SKM-1 treated with dmso at 0.1 percent for 144 hours (cell line): Measurements from ENCODE around the gene PKM.

ENCODE experiments used
- DNase-seq: peaks from one replicate; lab custom pipeline; 2025; ENCODE audit not compliant: unreplicated experiment; lab: John Stamatoyannopoulos, UW

The PKM gene

DNA sequence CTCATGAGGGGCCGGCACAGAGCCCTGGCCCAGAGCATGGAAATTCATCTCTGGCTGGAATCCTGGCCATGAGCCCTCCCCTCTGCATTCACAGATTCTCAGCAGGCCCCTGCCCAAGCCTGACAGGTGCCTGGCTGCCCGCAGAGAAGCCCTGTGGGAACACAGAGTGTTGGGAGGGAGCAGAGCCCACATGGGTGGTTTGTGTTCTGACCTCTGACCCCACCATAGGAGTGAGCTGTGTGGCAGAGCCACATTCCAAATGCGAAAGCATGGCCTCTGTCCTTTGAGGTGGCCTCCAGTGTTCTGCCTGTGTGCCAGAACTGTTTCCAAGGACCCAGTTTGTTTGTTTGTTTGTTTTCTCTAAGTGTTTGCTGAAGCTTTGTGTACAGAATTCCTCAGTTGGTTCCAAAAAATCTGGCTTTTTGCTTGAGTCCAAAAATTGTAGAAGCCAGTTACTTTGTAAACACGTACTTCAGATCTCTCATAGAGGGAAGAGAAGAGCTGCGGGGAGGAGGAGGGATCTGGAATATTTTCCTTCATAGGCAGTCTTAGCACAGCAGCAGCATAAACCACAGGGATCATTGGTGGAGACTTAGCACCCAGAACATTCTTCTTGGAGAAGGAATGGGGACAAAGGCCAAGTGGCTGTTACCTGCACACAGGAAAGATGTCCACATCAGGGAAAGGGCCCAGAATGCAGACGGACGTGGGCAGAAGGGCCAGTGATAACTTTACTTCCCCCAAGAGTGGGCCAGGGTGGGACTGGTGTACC is 69.4 kb downstream of the PKM start:
- DNase-seq: no peak

DNA sequence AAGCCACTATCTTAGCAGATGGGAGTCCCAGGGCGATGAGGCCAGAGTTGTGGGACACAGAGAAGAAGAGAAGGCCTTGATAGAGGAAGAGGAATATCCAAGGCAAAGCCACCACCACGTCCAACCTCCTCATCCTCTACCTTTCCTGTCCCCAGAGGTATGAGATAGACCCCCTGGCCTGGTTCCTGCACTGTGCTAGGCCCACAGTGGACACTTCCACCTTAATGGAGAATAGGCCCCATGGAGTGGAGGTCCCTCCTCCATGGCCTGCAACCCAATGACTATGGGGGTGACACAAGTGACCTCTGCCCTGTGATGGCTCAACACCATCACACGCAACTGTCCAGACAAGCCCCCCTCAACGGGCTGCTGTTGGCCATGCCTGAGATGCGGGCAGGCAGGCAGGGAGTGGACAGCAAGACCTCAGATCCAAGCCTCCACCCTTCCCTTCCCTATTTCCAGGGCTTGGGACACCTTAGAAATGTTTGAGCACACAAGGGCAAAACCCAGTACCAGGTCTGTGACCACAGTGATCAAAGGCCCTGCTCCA is 70.2 kb downstream of the PKM start:
- DNase-seq: no peak

DNA sequence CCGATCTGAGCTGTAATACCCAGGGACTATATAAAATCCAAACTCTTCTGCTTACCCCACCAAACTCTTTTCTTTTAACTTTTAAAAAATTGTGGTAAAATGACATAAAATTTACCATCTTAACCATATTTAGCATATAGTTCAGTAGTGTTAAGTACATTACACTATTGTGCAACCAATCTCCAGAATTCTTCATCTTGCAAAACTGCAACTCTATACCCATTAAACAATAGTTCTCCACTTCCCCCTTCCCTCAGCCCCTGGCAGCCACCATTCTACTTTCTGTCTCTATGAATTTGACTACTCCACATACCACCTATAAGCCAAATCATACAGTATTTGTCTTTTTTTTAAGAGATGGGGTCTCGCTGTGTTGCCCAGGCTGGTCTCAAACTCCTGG is 74.1 kb downstream of the PKM start:
- DNase-seq: peak; percentile 23

DNA sequence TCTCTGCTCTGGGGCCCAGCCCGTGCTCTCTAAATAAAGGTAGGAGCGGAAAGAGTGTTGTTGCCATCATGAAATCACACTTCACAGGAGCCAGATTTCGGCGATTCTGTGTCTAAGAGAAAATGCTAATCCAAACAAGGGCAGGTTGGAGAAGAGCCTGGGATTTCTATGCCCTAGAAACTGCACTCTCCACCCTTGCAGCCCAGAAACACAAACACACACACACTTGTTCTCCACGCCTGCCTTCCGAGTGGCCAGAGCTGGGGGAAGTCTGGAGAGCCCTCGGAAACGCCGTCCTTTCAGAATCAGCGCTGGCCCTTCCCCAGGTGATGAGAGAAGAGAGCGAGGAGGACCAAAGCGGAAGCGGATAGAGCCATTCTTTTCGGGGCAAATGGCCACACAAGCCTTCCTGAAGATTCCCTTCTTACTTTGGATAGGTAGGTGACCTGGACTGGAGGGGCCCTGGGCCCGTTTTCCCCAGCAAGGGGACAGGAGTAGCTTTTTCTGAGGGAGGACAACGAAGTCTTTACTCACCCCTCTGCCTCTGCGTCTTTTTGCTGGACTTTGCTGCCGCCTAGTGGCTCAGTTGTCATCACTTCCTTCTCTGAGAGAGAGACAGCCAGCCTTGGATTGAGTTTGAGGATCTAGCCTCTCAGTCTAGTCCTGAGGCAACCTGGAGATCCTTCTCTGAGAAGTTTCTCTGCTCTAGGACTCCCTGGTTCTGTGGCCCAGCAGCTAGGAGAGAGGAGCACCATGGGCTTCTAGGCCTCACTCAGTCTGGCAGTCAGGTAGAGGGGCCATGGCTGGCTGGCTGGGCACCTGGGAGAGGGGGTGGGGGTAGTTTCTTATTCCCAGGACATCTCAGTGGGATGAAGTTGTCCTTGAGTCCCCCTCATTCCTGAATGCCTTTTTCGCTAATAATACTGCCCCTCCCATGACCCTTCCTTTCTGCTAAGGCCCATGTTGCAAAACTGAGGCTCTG is 75.1 kb downstream of the PKM start:
- peak; percentile 86 for DNase-seq

- DNase-seq: no peak
These were observed 75.9 kb downstream of the PKM start for GRCh38 chr15:72155003-72155621.

DNA sequence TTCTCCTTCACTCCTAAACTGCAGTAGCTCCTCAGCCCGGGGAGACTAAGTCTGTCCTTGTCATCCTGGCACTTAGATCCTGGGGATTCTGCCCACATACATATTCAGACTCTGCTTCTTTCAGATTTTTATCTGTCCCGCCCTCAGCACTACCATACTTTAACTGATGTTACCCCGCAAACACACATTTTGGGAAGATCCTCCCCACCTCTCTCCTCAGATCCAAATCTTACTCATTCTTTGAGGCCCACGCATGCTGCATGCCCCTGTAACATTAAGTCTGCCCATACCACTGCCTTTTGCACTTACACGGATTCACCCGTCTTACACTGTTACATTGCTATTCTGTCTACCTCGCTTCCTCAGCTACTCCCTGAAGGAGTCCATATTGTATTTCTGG is 76.7 kb downstream of the PKM start:
- DNase-seq: no peak

- DNase-seq: no peak
These were observed 77.6 kb downstream of the PKM start for GRCh38 chr15:72153269-72154000.
